IMR-90 (cell line): ENCODE measurements around the gene TSPAN4. TPM values are rescaled to one million over a fixed set of nuclear protein-coding genes. Genes with fewer than 3 reads are reported as not detected.

Experiments
- ATAC-seq: fragments of 200-7000 bp; cut with Tn5 transposase; 2 replicates; pipeline ENCODE4 v1.9.1; 2020; ENCODE audit warnings: low read depth, mild to moderate bottlenecking, moderate library complexity
- BruUV-seq: library from RNA; stranded (reverse); fragments of 400-500 nt; replicated peaks from 2 replicates; lab custom pipeline; 2021; lab: Mats Ljungman, UMichigan
- CTCF ChIA-PET: fragments of 300-600 bp; formaldehyde crosslinking; extraction: SDS; loops from one replicate; lab custom pipeline; 2021; ENCODE audit warnings: antibody characterized with exemption; lab: Yijun Ruan, JAX
- POLR2A ChIA-PET: fragments of 300-600 bp; sonication (Branson Sonifier 250); formaldehyde crosslinking; loops from one replicate; lab custom pipeline; 2022; ENCODE audit warnings: antibody characterized with exemption; ENCODE audit not compliant: unreplicated experiment; lab: Charles Lee
- DNase-seq: peaks from one replicate; pipeline ENCODE4 v3.0.0; 2013
- H2AFZ ChIP-seq: replicated peaks from 2 replicates; pipeline ENCODE3; 2013; ENCODE audit warnings: low read length, mild to moderate bottlenecking; ENCODE audit not compliant: poor library complexity
- H2AK5ac ChIP-seq: 2 replicates; pipeline ENCODE4 v1.6.1; 2013; ENCODE audit warnings: low read depth, low read length, inconsistent platforms
- H2AK9ac ChIP-seq: replicated peaks from 2 replicates; pipeline ENCODE3; 2013; ENCODE audit warnings: mild to moderate bottlenecking, low read depth, low read length, moderate library complexity; ENCODE audit not compliant: poor library complexity
- H2BK120ac ChIP-seq: 2 replicates; pipeline ENCODE4 v1.6.1; 2013; ENCODE audit warnings: low read depth, low read length, inconsistent platforms
- H2BK15ac ChIP-seq: 3 replicates; pipeline ENCODE4 v1.6.1; 2013; ENCODE audit warnings: low read depth, low read length, inconsistent platforms
- H2BK20ac ChIP-seq: 2 replicates; pipeline ENCODE4 v1.6.1; 2013; ENCODE audit warnings: low read depth, mild to moderate bottlenecking, inconsistent platforms, low read length, moderate library complexity
- H2BK5ac ChIP-seq: 2 replicates; pipeline ENCODE4 v1.6.1; 2013; ENCODE audit warnings: mild to moderate bottlenecking, low read depth, low read length, inconsistent platforms; ENCODE audit not compliant: poor library complexity, severe bottlenecking
- H3K14ac ChIP-seq: replicated peaks from 2 replicates; pipeline ENCODE4 v1.6.1; 2013; ENCODE audit warnings: low read depth, low read length, inconsistent platforms
- H3K18ac ChIP-seq: 2 replicates; pipeline ENCODE4 v1.6.1; 2013; ENCODE audit warnings: low read depth, low read length, control low read depth
- H3K23ac ChIP-seq: 2 replicates; pipeline ENCODE4 v1.6.1; 2013; ENCODE audit warnings: low read depth, low read length, inconsistent platforms
- H3K27ac ChIP-seq: 2 replicates; pipeline ENCODE4 v1.5.1; 2013; ENCODE audit warnings: mild to moderate bottlenecking, control low read depth, low read length; ENCODE audit not compliant: insufficient read depth
- H3K27me3 ChIP-seq: 2 replicates; pipeline ENCODE4 v1.6.1; 2013; ENCODE audit warnings: low read length; ENCODE audit not compliant: control insufficient read depth, insufficient read depth
- H3K36me3 ChIP-seq: 2 replicates; pipeline ENCODE4 v1.6.1; 2013; ENCODE audit warnings: low read length, mixed read lengths; ENCODE audit not compliant: control insufficient read depth, insufficient read depth
- H3K4ac ChIP-seq: 2 replicates; pipeline ENCODE4 v1.6.1; 2013; ENCODE audit warnings: low read depth, low read length, inconsistent platforms
- H3K4me1 ChIP-seq: 2 replicates; pipeline ENCODE4 v1.6.1; 2013; ENCODE audit warnings: low read length, mixed read lengths; ENCODE audit not compliant: control insufficient read depth, insufficient read depth
- H3K4me2 ChIP-seq: 2 replicates; pipeline ENCODE4 v1.6.1; 2013; ENCODE audit warnings: low read depth, mild to moderate bottlenecking, control low read depth, low read length, moderate library complexity
- H3K4me3 ChIP-seq: 2 replicates; pipeline ENCODE4 v1.5.1; 2013; ENCODE audit warnings: low read depth, mild to moderate bottlenecking, control low read depth, low read length, moderate library complexity; ENCODE audit not compliant: insufficient read depth
- H3K56ac ChIP-seq: 2 replicates; pipeline ENCODE4 v1.6.1; 2013; ENCODE audit warnings: low read length, inconsistent platforms; ENCODE audit not compliant: insufficient read depth; ENCODE audit errors: extremely low read depth
- H3K79me1 ChIP-seq, 2 experiments: 2 replicates each; pipeline ENCODE4 v1.6.1; 2013; ENCODE audit warnings: low read length in 2 of 2, inconsistent platforms in 1 of 2, low read depth in 1 of 2
- H3K9ac ChIP-seq: 2 replicates; pipeline ENCODE4 v1.6.1; 2013; ENCODE audit warnings: low read depth, low read length, control low read depth
- H3K9me1 ChIP-seq: 2 replicates; pipeline ENCODE4 v1.6.1; 2013; ENCODE audit warnings: low read length, inconsistent platforms; ENCODE audit not compliant: insufficient read depth
- H3K9me3 ChIP-seq: 2 replicates; pipeline ENCODE4 v1.6.1; 2013; ENCODE audit warnings: low read length; ENCODE audit not compliant: control insufficient read depth, insufficient read depth
- H4K20me1 ChIP-seq: 2 replicates; pipeline ENCODE4 v1.6.1; 2013; ENCODE audit warnings: low read length, inconsistent platforms; ENCODE audit not compliant: insufficient read depth
- H4K5ac ChIP-seq: 2 replicates; pipeline ENCODE4 v1.6.1; 2013; ENCODE audit warnings: mild to moderate bottlenecking, low read depth, low read length, control low read depth
- H4K8ac ChIP-seq, 2 experiments: 2 replicates each; pipeline ENCODE4 v1.6.1; 2013; ENCODE audit warnings: low read depth in 2 of 2, low read length in 2 of 2, control low read depth in 1 of 2, inconsistent platforms in 1 of 2
- H4K91ac ChIP-seq: 2 replicates; pipeline ENCODE4 v1.6.1; 2013; ENCODE audit warnings: low read depth, low read length, inconsistent platforms; ENCODE audit not compliant: insufficient read depth
- POLR2A ChIP-seq: IDR thresholded peaks from 2 replicates; pipeline ENCODE4 v1.6.1; 2012; ENCODE audit warnings: mild to moderate bottlenecking, low read depth, low read length
- WGBS, 2 experiments: methylation state at CpG; one replicate each; pipeline versions ENCODE4 v1.1.5 to v1.1.7; 2013; ENCODE audit warnings: missing lambda C conversion rate in 2 of 2; ENCODE audit not compliant: insufficient read length in 1 of 2; ENCODE audit errors: extremely low coverage in 2 of 2; 5-methylcytosine and 5-hydroxymethylcytosine counted together
- dilution Hi-C: fragments of 300-500 bp; cut with HindIII; formaldehyde crosslinking; loops from one replicate; pipeline ENCODE4 v1.14.3; 2018; ENCODE audit warnings: low sequenced_read_pairs; ENCODE audit not compliant: unreplicated experiment
- in situ Hi-C: fragments of 300-500 bp; cut with MboI; formaldehyde crosslinking; loops from 3 replicates; pipeline ENCODE4 v1.14.3; 2019; ENCODE audit warnings: low sequenced_read_pairs, inconsistent platforms, mixed read lengths
- intact Hi-C: fragments of 100-400 bp; cut with micrococcal nuclease; formaldehyde crosslinking; loops from 2 replicates; pipeline ENCODE4 v1.10.0; 2022
- polyA plus RNA-seq, 3 experiments: library from polyadenylated mRNA; depleted of rRNA; stranded (reverse); fragments of >200 nt; gene quantifications; 2 replicates each; pipeline ENCODE4 v1.2.3, GENCODE V29; 2012; ENCODE audit warnings: low replicate concordance in 1 of 3
- total RNA-seq: library from RNA; depleted of rRNA; stranded (reverse); fragments of >200 nt; gene quantifications from 2 replicates; pipeline ENCODE4 v1.2.3, GENCODE V29; 2012
- TF ChIP-seq, protein P1 (sequence below): fragments of 150-350 bp; IDR thresholded peaks from 2 replicates; pipeline ENCODE4 v1.6.1; 2017; ENCODE audit warnings: mild to moderate bottlenecking, antibody characterized with exemption, low read length, low read depth

The TSPAN4 gene
- total and polyA plus RNA-seq, 2 of the 4 experiments (the other 2 are of a cell fraction), result 161 to 293 TPM

DNA sequence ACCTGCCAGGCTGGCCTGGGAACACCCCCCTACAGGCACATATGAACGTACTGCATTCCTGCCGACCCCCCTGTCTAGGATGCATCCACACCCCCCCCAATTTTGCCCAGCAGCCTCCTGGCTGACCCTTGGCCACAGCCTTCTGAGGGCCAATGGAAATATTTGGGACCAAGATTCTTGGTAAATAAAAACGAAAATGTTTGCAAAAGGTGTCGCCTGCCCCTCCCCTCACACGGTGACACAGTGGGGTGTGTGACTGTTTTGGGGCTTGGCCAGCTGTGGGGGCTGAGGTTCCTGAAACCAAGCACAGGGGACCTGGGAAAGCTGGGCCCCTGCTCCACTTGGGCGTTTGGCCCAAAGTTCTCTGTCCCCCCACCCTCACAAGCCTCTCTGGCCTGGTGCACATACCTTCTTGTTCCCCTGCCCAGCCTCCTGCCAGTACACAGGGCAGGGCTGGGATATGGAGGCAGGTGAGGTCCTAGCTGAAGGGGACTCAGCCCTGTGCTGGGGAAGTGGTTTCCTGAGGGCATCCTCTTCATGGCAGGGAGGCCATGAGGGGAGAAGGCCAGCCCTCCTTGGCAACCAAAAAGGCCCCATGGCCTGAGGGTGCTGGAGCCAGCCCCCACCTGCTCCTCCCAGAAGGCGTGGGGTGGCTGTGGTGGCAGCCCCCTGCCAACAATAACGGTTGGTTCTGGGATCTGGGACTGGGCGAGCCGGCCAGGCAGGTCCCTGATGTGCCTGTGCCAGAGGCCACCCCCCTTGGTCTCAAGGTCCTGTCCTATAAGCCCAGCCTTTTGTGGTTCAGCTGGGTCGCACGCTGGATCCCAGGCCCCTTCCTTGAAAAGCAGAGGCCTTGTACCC lies 17.1 kb upstream of the TSPAN4 start:
- Histone ChIP-seq H3K9ac (no peak overlapping the region), H3K18ac (no peak overlapping the region), H4K91ac (no peak overlapping the region), H3K79me1 (peaks cover 16 to 21% of the 10 kb centered on the region in 2 experiments), H2AK5ac (no peak overlapping the region), H3K9me3 (no peaks in the 10 kb centered on the region), H3K23ac (no peak overlapping the region), H2AFZ (no peak overlapping the region), H2AK9ac (peak overlapping the region; percentile 24), H3K4me3 (no peak overlapping the region), H3K4ac (no peak overlapping the region), H2BK120ac (no peak overlapping the region), H2BK5ac (no peak overlapping the region), H4K20me1 (peaks cover 33% of the 10 kb centered on the region), H2BK20ac (no peak overlapping the region), H3K27me3 (peaks cover 6% of the 10 kb centered on the region; the same call in 1 of the 2 replicates), H3K9me1 (peaks cover 13% of the 10 kb centered on the region), H4K8ac (no peak overlapping the region), H2BK15ac (no peak overlapping the region), H3K14ac (no peak overlapping the region), H3K4me1 (peaks cover 23% of the 10 kb centered on the region), H3K56ac (no peak overlapping the region), H3K4me2 (no peak overlapping the region), H4K5ac (no peak overlapping the region), H3K36me3 (peaks cover 30% of the 10 kb centered on the region), H3K27ac (no peak overlapping the region)
- no peak for ATAC-seq
- CTCF ChIA-PET, result no interaction called here
- BruUV-seq, result no TSS peak
- no peak for DNase-seq
- dilution Hi-C loops (no loop called here), in situ Hi-C loops (no loop called here), intact Hi-C loops (no loop called here)
- TF ChIP-seq POLR2A, result peak; percentile 44; the same call in 1 of the 2 replicates
- TF ChIP-seq, protein P1, sequence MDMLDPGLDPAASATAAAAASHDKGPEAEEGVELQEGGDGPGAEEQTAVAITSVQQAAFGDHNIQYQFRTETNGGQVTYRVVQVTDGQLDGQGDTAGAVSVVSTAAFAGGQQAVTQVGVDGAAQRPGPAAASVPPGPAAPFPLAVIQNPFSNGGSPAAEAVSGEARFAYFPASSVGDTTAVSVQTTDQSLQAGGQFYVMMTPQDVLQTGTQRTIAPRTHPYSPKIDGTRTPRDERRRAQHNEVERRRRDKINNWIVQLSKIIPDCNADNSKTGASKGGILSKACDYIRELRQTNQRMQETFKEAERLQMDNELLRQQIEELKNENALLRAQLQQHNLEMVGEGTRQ, result no peak
- POLR2A ChIA-PET, result interaction anchor here (0.6 kb wide), 1 partner anchor 10 kb away, joined by 3 read pairs; no protein-coding TSS in a partner anchor
- WGBS, 2 experiments, result 93% methylated on average over 3 of the region's 12 CpGs; no CpG with 5 or more reads in 1 of the 2 experiments
